Glutamatergic neuron (in vitro differentiated cells): Measurements from ENCODE around the gene MIOX. TPM values are rescaled to one million over a fixed set of nuclear protein-coding genes. Genes with fewer than 3 reads are reported as not detected.

ENCODE experiments used
- DNase-seq: peaks from one replicate; pipeline ENCODE4 v3.0.0; 2022
- H3K27ac Mint-ChIP-seq: one replicate; pipeline ENCODE4 v1.8.0; 2020; ENCODE audit warnings: mild to moderate bottlenecking, mixed read lengths, inconsistent platforms; ENCODE audit not compliant: unreplicated experiment
- H3K27me3 Mint-ChIP-seq: one replicate; pipeline ENCODE4 v1.8.0; 2020; ENCODE audit warnings: mild to moderate bottlenecking, moderate library complexity, mixed read lengths, inconsistent platforms; ENCODE audit not compliant: unreplicated experiment
- H3K36me3 Mint-ChIP-seq: one replicate; pipeline ENCODE4 v1.8.0; 2020; ENCODE audit warnings: mild to moderate bottlenecking, mixed read lengths, inconsistent platforms; ENCODE audit not compliant: unreplicated experiment
- H3K4me1 Mint-ChIP-seq: one replicate; pipeline ENCODE4 v1.8.0; 2020; ENCODE audit warnings: mild to moderate bottlenecking, low read depth, mixed read lengths, inconsistent platforms; ENCODE audit not compliant: unreplicated experiment
- H3K4me3 Mint-ChIP-seq: one replicate; pipeline ENCODE4 v1.8.0; 2020; ENCODE audit warnings: mild to moderate bottlenecking, mixed read lengths, inconsistent platforms; ENCODE audit not compliant: unreplicated experiment
- H3K9me3 Mint-ChIP-seq: one replicate; pipeline ENCODE4 v1.8.0; 2020; ENCODE audit warnings: mild to moderate bottlenecking, moderate library complexity, mixed read lengths, inconsistent platforms; ENCODE audit not compliant: unreplicated experiment
- total RNA-seq: library from RNA; stranded (reverse); fragmentation: NEBNext Ultra II Directional; extraction: Animal tissue kit (Norgen Biotek cat#: 25700); gene quantifications from one replicate; pipeline ENCODE4 v1.2.1, GENCODE V29; 2021; ENCODE audit not compliant: unreplicated experiment
- TF ChIP-seq, protein P1 (sequence below): fragments of 200-600 bp; sonication (generic); IDR thresholded peaks from one replicate; pipeline ENCODE4 v1.5.0; 2021; ENCODE audit not compliant: partially characterized antibody, unreplicated experiment

MIOX gene
- total RNA-seq, 1 donor from 2014 or later = 4.0 TPM

DNA sequence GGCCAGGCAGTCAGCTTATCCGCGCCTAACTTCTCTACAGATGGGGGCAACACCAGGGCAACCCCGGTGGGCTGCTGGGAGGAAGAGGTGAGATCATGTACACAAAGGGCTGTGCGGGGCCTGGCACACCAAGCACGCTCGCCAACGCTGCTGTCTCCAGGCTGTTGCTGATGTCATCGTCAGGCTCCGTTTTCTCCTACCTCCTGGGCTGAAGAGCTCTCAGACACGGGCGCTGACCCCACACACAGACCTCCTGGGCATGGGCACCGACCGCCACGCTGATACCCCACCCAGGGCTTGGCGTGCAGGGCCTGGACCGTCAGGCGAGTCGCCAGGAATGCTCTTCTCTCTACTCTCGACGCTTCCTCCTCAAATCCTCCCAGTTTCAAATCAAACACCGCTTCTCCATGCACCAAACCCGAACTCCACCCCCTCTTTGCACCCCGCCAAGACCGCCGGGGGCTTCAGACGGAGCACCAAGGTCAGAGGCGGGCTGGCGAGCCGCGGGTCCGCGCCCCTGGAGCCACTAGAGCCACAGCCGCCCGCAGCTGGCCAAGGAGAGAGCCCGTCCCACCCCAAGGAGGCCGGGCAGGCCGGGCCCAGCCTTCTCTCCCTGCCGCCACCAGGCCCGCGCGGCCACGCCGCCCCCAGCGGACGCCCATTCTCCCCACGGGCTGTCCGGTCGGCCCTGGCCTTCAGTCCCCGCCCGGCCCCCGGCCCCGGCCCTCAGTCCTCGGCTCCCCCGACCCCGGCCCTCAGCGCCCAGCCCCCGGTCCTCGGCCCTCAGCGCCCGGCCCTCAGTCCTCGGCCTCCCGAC is 12.6 kb upstream of the MIOX start:
- Mint-ChIP-seq H3K4me1 (peaks cover 32% of the 10 kb centered on the region), H3K36me3 (no peaks in the 10 kb centered on the region), H3K27ac (peak overlapping the region; percentile 90), H3K27me3 (peaks cover 14% of the 10 kb centered on the region), H3K4me3 (peak overlapping the region; percentile 99), H3K9me3 (peaks cover 14% of the 10 kb centered on the region)
- DNase-seq = peak; percentile 66
- TF ChIP-seq, protein P1, sequence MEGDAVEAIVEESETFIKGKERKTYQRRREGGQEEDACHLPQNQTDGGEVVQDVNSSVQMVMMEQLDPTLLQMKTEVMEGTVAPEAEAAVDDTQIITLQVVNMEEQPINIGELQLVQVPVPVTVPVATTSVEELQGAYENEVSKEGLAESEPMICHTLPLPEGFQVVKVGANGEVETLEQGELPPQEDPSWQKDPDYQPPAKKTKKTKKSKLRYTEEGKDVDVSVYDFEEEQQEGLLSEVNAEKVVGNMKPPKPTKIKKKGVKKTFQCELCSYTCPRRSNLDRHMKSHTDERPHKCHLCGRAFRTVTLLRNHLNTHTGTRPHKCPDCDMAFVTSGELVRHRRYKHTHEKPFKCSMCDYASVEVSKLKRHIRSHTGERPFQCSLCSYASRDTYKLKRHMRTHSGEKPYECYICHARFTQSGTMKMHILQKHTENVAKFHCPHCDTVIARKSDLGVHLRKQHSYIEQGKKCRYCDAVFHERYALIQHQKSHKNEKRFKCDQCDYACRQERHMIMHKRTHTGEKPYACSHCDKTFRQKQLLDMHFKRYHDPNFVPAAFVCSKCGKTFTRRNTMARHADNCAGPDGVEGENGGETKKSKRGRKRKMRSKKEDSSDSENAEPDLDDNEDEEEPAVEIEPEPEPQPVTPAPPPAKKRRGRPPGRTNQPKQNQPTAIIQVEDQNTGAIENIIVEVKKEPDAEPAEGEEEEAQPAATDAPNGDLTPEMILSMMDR = no peak

DNA sequence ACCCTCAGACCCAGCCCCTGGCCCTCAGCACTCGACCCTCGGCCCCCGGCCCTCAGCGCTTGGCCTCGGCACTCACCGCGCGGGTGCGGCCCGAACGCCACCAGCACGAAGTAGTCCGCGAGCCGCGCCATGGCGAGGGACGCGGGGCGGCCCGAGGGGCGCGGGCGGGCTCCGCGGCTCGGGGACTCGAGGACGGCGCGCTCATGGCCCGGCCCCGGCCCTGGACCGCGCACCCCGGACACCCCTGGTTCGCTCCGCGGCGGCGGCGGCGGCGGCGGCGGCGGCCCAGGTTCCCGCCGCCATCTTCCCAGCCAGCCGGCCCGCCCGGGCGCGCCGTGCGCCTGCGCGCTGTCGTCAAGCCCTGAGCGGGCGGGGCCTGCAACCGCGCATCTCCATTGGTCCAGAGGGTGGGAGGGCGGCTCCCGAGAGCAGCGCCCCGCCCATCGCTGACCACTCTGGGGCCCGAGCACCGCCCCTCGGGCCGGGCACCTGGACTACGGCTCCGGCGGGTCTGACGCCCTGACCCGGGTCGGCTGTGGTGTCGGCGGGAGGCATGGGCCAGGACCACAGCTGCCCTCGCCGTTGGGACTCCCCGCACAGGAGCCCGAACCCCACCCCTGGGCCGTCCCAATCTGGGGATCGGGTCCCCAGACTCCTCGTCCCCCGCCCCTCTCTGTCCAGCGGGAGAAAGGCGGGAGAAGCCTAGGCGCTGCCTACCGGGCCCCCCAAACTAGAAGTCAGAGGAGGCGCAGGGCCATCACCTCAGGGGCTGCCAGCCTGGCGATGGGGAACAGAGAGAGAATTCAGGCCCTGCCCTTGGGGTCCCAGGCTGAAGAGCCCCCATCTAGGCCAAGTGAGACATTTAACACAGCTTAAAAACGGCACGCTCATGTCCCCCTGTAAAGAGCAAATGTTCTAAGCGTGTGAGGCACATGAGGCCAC is 11.7 kb upstream of the MIOX start, which contains the start of gene SBF1:
Gene SBF1, minus strand, starts transcription at position 326 of the 942 bp plus-strand sequence. Its CDS starts 195 bp downstream, at position 131.
- peak; percentile 94 for DNase-seq
- Mint-ChIP-seq H3K27me3 (peaks cover 18% of the 10 kb centered on the region), H3K9me3 (peaks cover 19% of the 10 kb centered on the region), H3K4me3 (peak within 1 kb of the TSS; percentile 99), H3K27ac (peak within 1 kb of the TSS; percentile 90), H3K4me1 (peaks cover 32% of the 10 kb centered on the region), H3K36me3 (no peaks in the 10 kb centered on the region)
- TF ChIP-seq, protein P1 = no peak

DNA sequence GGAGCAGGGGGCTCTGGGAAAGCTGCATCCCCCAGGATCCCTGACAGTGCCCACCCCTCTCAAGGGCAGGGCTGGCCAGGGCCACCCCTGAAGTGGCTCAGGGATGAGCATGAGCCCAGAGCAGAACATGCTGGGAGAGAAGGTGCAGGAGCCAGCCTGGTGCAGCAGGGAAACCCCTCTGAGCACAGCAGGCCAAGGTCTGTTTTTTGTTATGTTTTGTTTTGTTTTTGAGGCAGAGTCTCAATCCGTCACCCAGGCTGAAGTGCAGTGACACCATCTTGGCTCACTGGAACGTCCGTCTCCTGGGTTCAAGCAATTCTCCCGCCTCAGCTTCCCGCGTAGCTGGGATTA is 11.0 kb upstream of the MIOX start:
- Mint-ChIP-seq H3K4me1 (peaks cover 30% of the 10 kb centered on the region), H3K36me3 (no peaks in the 10 kb centered on the region), H3K27me3 (peaks cover 19% of the 10 kb centered on the region), H3K9me3 (peaks cover 23% of the 10 kb centered on the region), H3K4me3 (peak overlapping the region; percentile 73), H3K27ac (peak overlapping the region; percentile 43)
- TF ChIP-seq, protein P1 = no peak
- peak; percentile 16 for DNase-seq

DNA sequence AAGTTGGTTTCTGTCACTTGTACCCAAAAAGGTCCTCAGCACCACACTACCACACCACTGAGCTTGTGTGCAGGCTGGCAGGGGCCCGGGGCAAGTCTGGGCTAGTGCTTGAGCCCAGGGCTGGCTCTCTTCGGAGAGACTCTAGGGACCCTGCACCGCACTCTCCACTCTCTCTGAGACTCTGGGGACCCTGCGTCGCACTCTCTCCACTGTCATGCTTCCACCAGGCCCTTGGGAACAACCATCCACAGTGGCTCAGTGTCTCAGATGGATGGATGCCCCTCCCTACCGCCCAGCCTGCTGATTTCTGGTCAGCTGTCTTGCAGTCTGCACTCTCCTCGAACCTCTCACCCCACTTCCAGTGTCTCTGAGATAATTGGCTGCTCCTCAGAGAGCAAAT is 9.8 kb upstream of the MIOX start:
- Mint-ChIP-seq H3K27me3 (peaks cover 21% of the 10 kb centered on the region), H3K4me1 (peaks cover 25% of the 10 kb centered on the region), H3K9me3 (peaks cover 25% of the 10 kb centered on the region), H3K27ac (peak overlapping the region; percentile 79), H3K4me3 (peak overlapping the region; percentile 66), H3K36me3 (no peaks in the 10 kb centered on the region)
- DNase-seq = peak; percentile 53
- TF ChIP-seq, protein P1 = no peak
